GM11168 (cell line): ENCODE data around the gene CD7.

ENCODE experiments used
- in situ Hi-C: fragments of 300-500 bp; cut with MboI; formaldehyde crosslinking; loops from one replicate; pipeline ENCODE4 v1.12.0; 2022; ENCODE audit warnings: low sequenced_read_pairs; ENCODE audit not compliant: unreplicated experiment

CD7 gene

DNA sequence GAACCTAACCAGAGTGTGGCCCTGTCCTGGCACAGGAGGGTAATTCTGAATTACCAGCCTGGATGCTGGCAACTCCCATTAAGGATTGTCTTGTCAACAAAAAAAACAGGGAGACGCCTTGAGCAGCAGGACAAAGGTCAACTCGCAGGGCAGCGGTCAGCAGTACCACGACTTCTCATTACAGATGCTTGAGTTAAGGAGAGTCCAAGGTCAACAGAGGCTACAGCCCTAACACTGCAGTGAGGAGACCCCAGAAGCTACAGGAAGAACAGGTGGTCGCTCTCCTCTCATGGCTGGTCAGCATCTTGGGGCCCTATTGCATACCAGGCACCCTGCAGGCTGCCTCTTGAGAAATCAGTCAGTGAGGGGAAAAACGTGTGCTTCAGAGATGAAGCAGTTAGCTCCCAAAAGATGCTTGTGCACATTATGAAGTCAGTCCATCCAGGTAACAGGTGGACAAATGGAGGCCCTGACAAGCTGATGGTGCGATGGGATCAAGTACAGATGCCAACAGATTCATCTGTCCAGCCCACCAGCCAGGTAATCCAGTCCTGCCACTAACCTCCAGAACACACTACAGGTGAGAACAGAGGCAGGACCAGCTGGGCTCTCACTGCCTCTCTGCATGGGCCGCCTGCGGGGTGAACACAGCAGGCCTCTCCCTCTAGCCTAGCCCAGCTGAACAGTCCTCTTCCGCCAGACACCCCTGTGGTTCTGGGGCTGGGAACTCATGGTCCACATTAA, 48.1 kb downstream of the CD7 start:
- in situ Hi-C loops = no loop called here

DNA sequence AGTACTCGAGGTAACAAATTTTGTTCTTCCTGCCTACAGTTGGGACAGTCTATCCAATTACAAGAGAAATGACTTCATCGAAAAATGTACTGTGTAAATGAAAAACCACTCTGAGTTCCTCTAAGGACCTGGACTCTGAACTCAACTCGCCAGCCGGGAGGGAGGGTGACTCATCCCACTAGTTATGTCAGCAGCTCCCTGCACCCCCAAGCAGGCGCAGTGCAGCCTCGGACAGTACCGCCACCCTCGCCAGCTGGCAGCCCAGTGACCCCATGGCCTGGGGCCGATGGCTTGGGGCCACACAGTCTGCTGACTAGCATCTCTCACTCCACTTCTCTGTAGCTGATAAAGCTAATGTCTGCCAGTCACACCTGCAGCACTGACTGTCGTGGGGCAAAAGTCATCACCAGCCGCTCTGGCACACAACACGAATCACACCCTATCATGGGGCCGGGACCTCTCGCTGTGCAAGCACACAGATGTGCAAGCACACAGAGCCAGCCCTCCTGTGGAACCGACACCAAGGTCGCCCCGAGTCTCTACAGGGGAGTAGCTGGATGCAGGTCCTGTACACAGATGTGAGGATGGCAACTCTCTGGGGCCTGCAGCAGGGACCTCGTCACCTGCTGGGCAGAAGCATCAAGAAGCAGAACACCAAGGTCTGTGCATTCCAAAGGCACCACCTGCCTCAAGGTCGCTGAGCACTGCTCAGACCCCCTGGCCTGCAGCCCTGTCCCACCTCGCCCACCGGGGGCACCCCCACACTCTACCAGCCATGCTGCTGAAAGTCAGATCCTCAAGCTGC, 49.6 kb downstream of the CD7 start:
- in situ Hi-C loops = no loop called here

- in situ Hi-C loops = no loop called here
Measured at GRCh38 chr17:82266142-82266541, 51.3 kb downstream of the CD7 start.
